GM19239 (cell line): ENCODE results near the gene BMPR1A.
A peak's percentile ranks its signal among the peaks of the same experiment; 100 is the strongest.
"Not testable (repeated sequence)": the region's sequence is repeated elsewhere in the genome, so short reads cannot be mapped to it uniquely, and the experiment has no call there.

Source experiments
- DNase-seq: peaks from one replicate; pipeline ENCODE4 v3.0.0; 2011; ENCODE audit warnings: low spot score; ENCODE audit not compliant: insufficient read length
- FAIRE-seq: peaks from 2 replicates; lab custom pipeline; 2011; peaks lifted over from hg19 to GRCh38; lab: Jason Lieb, UNC

The BMPR1A gene

DNA sequence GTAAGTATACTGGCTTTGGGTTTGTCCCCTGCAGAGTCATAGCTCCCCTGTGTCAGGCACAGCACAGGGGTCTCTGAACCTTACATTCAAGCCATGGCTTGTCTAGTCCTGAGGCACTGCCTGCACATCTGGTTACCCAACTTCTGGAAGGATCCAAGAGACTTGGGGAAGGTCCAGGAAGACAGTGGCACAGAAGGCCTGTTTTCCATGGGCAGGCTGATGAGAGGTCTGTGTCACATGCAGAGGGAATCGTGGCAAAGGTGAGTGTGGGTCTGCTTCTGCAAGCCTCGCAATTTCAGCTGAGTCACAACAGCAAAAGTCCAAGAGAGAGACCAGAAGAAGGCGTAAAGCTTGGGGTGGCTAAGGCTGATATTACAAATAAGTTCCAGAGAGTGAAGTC, 28.4 kb upstream of the BMPR1A start:
- DNase-seq (no peak), FAIRE-seq (no peak)

DNA sequence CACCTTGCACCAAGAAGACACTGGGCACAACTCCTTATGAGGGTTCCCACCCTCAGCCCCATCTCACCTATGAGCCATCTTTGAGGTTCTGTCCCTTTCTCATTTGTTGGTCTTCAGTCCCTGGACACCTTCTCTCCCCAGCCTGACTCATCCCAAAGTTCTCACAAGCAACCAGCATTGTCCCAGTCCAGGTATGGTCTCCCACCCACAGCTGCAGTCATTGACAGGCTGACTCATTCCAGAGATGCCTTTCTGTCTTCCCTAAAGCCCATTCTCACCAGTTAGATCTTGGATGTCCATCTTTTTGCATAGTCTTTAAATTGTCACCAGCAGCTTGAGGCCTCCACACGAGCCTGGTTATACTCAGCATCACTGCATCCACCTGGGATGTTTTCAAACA, 26.7 kb upstream of the BMPR1A start:
- no peak for FAIRE-seq
- no peak for DNase-seq

DNA sequence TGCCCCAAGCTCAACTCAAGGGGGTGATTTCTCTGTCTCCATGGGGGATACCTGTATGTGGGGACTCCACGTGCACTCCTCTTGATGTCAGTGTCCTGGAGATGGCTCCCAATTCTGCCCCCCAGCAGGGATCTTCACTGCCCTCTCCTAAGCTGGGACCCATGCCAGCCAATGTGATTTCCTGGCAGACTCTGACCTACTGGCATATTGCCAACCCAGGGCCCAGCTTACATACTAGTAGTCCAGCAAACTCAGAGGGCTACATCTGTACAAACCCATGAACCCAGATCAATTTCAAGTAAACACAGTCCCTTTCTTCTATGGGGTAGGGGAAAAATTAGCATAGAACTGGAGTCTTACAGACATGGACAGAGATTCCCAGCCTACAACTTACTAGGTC, 26.2 kb upstream of the BMPR1A start:
- FAIRE-seq (no peak), DNase-seq (no peak)

DNA sequence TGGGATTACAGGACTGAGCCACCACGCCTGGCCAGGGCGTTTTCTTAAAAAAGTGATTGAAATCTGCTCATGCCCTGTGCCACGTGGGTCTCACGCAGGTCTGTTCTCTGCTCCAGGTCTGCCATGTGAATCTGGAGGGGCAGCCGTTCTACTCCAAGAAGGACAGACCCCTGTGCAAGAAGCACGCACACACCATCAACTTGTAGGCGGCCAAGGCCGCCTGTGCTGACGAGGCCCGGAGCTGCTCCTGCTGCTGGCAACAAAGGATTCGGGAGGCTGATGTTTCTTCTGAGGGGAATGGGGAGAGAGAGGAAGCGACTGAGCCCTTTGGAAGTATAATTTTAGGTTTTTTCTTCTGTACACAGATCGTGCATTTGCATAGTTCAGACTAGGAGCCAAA, 23.6 kb upstream of the BMPR1A start:
- DNase-seq (no peak), FAIRE-seq (no peak)

DNA sequence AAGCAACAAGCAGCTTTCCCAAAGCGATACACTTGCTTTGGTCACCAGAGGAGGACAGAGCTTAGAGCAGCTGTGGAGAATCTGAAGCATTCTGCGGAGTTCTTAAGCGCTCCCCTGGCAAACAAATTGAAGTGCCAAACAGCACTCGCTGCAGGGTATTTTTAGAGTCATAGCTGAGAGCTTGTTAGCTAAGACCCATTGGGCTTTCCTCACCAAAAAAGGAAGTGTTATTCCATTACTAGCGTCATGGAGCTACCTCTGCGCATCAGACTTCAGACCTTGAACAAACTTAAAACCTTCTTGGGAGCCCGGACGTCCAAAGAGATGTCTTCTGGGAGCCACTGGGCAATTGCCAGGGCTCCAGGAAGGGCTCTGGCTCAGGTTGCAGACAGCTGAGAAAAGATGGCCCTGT, 23.2 kb upstream of the BMPR1A start:
- no peak for FAIRE-seq
- DNase-seq = no peak

DNA sequence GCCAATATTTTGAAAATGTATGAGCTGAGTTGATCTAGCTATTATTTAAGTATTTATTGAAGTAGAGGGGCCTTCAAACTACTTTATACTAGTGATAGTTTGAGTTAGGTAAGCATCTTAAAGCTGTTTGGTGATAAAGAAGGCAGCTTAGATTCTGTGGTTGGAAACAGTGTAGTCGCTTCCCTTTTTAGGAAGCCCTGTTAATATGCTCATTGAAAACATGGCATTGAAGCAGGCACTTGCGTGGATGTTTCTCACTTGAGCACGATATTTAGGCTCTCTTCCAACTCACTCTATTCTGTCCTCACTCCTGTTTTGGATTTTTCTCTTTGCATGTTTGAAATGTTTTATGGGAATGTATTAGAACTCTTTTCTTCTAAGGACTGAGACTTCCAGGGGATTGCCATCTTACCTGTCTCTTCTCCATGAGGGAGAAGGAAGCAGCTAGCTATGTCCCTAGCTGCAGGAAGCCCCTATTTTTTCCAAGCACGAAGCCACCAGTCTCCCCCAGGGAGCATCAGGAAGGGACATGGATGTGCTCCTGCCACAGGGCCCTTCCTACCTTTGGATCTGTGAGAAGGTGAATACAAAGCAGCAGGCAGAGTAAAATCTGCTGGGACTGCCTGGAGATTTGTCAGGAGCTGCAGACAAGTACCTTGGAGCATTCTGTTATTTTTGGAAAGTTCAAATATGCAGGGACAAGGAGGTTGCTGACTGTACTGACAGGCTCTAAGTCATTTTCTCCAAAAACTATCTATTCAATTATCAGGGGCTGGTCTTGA, 22.0 kb upstream of the BMPR1A start:
- no peak for DNase-seq
- no peak for FAIRE-seq

DNA sequence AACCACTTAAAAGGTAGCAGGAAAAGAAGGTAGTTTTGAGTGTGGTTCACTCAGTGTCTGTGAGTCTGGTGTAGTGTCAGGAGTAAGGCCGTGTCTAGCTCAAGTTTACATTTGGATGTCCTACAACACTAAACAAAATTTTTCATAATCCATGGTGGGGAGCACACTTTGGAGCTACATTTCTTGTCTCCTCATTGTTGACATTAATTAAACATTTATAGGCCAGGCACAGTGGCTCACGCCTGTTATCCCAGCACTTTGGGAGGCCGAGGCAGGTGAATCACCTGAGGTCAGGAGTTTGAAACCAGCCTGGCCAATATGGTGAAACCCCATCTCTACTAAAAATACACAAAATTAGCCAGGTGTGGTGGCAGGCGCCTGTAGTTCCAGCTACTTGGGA, 21.1 kb upstream of the BMPR1A start:
- DNase-seq, FAIRE-seq: not testable (repeated sequence)

DNA sequence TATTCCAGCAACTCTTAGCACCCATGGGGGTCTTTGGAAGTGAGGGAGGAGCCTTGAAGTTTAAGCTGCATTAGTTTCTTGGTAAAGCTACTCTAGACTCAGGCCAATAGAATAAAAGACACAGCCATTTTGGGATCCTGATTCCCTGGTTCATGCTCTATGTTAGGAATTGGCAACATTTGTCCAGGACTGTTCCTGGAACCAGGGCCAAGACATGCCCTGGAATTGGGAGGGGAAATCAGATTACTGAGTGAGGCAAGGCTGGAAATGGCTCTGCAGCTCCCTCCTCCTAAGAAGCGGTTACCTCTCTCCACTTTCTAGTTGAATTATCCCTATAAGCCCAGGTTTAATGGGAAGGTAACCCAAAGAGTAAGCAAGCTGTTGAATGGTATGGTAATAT, 14.2 kb upstream of the BMPR1A start:
- DNase-seq (no peak), FAIRE-seq (no peak)

DNA sequence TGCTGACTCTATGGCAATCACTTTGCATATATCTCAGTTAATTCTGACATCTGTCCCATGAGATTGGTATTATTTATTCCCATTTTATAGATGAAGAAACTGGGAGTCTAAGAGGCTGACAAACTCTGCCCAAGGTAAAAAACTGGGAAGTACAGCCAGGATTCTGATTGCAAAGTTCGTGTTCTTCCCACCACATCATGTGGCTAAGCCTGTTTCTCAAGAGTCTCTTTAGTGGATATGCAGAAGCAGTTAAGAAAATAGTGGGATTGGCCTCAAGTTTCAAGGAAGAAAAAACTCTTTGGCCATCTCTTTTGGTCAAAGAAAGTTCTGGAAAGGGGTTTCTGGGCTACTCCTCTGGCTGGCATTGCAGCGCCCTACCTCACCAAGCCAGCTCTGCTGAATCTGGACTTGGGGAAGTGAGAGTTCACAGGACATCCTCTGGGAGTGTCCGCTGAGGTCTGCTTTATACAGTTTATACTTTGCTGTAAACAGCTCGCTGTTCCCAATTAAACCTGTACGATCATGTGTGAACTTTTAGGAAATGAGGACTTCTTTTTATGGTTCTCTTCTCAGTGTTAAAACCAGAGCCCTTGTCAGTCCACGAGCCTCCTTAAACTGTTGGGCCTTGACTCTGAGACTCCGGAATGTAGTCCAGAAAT, 12.2 kb upstream of the BMPR1A start:
- no peak for FAIRE-seq
- DNase-seq = no peak

DNA sequence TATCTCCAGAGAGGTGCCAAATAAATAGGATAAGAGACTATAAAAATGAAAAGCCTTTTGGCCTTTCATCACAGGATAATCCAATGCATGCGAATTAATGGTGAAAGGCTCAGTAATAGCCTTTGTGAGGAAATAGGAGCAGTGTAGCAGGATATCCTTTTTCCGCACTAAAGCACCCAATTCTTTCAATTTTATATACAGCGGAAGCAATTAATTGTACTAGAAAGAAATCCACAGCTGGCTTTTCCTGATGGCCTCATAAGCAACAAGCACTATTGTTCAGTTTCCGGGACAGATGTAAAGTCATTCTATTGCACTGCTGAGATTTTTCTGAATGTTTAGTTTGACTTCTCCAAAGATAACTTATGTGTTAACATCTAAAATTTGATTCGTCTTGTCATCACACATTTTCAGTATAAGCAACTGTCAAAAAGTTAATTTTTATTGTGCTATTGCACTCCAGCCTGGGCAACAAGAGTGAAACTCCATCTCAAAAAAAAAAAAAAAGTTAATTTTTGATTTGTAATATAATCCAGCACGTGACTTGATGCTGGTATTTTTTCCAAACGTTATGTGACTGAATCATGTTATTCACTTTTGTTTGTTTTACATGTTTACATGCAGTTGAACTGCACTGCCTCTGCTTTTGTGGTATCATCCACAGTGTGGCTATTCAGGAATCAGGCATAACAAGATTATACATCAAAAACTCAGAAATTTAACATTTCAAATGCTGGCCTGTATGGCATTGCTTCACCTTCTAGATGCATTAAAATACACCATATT, 8.4 kb upstream of the BMPR1A start:
- DNase-seq = no peak
- FAIRE-seq = no peak

DNA sequence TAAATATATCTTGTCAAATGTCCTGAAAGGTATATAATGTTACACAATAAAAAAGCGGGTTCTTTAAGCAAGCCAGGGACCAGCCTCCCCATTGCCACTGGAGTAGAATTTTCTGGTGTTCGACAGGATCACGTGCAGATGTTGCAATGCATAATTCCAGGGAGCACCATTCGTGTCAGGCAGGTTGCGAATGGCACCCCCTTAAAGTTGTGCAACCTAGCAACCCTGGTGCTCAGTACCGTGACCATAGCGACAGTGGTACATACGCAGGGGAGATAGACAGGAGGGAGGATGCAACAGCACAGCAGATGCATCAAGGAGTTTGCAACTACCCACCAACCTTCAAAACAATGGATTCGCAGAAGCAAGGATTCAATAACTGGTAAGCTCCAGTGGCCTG, 6.6 kb upstream of the BMPR1A start:
- DNase-seq (no peak), FAIRE-seq (no peak)

DNA sequence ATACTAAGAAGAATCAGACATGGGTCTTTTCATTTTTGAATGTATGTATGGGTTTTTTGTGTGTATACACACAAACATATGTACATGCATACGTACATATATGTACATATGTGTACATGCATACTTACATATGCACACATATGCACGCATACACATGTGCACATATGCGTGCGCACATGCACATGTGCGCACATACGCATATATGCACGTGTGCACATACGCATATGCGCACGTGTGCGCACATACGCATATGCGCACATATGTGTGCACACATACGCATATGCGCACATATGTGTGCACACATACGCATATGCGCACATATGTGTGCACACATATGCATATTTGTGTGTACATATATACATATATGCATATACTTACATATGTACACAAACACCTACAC, 4.9 kb upstream of the BMPR1A start:
- DNase-seq = no peak
- no peak for FAIRE-seq

DNA sequence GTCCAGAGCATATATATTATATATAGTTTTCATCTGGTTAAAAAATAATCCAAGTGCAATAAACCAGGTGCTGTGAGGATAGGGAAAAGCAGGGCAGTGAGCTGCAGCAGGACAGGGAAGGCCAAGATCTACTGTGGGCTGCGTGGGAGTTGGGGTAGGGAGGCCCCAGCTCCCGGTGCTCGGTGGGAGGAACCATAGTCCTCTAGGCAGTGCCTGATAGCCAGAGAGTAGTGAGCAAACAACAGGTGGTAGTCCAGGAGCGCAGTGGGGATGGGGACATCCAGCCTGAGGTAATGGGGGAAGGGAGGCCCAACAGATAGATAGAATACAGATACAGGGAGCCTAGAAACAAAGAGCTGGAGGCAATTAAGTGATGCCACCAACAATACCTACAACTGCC, 4.1 kb upstream of the BMPR1A start:
- no peak for DNase-seq
- no peak for FAIRE-seq

DNA sequence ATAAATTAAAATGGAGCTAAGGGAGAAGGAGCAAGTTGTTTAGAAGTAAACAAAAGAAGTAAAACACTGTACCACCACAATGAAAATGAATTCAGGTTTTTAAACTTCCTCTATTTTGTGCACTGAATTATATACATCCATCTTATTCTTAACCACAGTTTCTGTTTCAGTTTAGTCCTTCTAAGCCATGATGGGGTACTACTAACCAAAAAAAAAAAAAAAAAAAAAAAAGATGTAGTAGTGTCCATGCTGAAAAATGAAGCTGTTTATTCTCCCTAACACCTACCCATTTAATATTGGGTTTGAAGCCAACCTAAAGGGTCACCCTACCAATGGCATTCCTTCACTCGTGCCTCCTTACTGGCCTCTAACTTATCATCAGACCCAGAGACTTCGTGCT, 3.4 kb upstream of the BMPR1A start:
- DNase-seq (no peak), FAIRE-seq (peak; percentile 55)

DNA sequence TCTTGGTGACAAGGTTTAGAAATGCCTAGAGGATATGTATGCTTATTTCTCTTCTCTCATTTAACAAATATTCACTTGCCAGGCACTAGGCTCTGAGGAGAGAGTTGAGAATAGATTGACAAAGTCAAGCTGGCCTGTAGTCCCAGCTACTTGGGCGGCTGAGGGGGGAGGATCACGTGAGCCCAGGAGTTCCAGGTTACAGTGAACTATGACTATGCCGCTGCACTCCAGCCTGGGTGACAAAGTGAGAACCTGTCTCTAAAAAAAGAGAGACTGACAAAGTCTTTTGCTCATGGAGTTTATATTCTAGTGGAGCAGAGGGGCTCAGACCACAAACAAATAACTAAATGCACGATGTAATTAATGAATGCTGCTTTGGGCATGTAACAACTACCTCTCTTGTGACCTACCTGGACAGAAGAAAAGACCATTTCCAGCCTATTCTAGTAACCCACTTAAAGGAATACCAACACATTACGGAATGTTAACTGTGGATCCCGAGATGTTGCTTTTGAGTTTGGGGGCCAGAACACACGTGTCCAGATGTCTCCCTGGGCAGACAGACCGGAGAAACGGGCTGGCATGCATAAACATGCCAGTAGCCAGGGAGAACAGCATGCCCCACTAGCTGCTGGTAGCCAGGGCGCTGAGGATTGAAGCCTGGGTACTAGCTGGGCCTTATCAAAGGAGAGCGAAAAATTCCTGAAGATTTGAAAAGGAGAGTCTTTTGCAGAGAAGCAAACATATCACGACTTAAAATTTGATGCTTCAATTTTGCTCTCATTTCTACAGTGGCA, 2.6 kb upstream of the BMPR1A start:
- DNase-seq (no peak), FAIRE-seq (no peak)

DNA sequence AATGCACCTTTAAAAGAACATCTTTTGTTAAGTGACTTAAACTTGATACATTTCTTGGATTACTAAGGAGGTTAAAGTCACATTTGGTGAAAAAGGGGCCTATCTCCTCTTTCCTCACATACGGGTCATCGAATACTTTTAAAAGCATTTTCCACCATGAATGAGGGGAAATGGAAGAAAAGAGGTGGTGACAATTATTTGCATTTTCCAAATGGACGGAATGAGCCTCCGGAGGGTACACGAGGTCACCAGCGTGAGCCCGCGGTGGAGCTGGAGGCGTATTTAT, 1.0 kb upstream of the BMPR1A start:
- FAIRE-seq (peak; percentile 78), DNase-seq (no peak)

DNA sequence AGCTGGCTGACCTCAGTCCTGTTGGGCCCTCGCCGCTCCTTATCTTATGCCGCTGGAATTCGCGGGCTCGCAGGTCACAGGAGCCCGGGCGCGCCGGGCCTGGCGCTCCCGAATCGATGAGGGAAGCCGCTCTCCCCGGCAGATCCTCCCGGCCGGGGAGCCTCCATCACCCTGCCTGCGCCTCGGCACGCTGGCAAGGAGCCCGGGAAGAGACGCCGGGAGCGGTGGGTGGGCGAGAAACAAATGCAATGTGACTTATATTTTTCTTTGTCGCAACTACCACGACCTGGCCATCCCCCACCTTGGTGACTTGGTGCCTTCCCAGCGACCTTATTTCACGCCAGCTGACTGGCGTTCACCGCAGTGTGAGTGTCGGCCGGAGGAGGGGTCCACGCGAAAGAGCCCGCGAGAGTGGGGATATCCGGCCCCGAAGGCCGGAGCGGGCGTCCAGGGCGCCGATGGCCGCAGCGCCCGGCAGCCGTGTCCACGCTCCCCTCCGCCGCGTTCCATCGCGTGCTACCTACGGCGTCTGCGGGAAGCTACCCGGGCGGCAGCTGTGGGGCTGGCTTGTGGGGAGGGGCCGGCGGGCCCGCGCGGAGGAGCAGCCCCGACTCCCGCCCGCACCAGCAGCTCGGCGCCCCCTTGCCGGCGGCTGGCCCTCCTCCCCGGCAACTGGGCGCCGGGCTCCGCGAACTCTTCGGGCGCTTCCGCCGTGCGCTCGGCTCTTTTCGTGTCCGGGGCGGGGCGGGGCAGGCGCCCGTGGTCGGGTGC, 494 bp upstream of the BMPR1A start:
- peak; percentile 85 for DNase-seq
- no peak for FAIRE-seq

DNA sequence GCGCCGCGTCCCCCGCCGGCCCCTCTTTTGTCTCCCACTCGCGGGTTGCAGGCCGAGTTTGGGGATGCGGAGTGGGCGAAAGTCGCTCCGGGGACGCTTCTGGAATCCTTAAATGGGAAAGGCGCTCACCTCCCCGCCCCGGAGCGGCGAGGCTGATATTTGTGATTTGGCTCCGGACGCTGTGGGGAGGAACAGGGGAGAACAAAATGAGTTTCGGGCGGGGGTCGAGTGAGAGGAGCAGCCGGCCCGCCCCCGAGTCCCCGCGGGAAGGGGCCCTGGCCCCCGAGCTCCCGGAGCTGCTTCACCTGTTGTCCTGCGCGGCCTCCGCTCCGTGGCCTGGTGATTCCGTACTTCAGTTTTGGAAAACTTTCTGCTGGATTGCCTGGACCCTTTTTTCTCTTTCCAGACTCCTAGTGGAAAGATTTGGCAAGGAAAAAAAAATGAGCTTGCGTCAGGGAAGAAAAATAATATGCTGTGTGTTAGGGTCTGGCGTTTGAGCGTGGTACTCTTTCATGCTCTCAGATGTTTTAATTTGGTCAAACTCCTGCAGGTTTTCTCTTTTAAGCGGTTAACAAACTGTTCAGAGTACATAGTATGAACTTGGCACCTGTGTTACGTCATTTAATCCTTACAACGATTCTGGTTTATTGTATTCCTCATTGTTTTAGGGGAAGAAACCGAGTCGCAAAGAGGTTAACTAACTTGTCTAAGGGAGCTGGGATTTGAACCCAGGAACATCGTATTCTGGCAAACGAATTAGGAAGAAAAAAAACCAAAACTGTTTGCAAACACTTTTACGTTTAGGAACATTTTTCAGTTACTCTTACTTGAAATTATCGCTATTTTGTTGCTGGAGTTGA, 924 bp downstream of the BMPR1A start:
- FAIRE-seq (peak; percentile 80), DNase-seq (no peak)
